ENCODE data around the gene KIF25.

DNA sequence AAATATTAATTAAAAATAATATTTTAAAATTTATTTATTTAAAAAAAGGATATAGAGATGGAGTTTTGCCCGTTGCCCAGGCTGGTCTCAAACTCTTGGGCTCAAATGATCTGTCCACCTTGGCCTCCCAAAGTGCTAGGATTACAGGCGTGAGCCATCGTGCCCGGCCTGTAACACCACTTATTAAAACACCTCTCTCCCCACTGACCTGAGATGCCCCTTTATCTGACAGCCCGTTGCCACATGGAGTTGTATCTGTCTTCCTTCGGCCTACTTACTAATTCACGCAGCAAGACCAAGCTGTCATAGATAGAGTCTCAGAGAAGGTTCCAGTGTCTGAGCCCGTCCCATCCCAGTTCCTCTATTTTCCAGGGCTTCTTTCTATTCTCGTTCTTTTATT, 30.7 kb downstream of the KIF25 start:
- TF ChIP-seq, protein P1, sequence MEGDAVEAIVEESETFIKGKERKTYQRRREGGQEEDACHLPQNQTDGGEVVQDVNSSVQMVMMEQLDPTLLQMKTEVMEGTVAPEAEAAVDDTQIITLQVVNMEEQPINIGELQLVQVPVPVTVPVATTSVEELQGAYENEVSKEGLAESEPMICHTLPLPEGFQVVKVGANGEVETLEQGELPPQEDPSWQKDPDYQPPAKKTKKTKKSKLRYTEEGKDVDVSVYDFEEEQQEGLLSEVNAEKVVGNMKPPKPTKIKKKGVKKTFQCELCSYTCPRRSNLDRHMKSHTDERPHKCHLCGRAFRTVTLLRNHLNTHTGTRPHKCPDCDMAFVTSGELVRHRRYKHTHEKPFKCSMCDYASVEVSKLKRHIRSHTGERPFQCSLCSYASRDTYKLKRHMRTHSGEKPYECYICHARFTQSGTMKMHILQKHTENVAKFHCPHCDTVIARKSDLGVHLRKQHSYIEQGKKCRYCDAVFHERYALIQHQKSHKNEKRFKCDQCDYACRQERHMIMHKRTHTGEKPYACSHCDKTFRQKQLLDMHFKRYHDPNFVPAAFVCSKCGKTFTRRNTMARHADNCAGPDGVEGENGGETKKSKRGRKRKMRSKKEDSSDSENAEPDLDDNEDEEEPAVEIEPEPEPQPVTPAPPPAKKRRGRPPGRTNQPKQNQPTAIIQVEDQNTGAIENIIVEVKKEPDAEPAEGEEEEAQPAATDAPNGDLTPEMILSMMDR (IDR thresholded peaks at IDR 0.05; ENCODE audit: poor library complexity, severe bottlenecking) = no peak
- TF ChIP-seq EZH2 (IDR thresholded peaks at IDR 0.05; ENCODE audit: borderline replicate concordance, insufficient read depth, low read length, poor library complexity, severe bottlenecking) (no peak), SMC3 (conservative IDR thresholded peaks at IDR 0.05; ENCODE audit: poor library complexity) (no peak), EP300 (conservative IDR thresholded peaks at IDR 0.05; ENCODE audit: poor library complexity, severe bottlenecking) (no peak), POLR2AphosphoS5 (IDR thresholded peaks at IDR 0.05) (no peak), MXI1 (conservative IDR thresholded peaks at IDR 0.05; ENCODE audit: poor library complexity, severe bottlenecking) (no peak), TAF1 (IDR thresholded peaks at IDR 0.05; ENCODE audit: low read depth) (no peak), RAD21 (conservative IDR thresholded peaks at IDR 0.05) (no peak)
- TF ChIP-seq, protein P2, sequence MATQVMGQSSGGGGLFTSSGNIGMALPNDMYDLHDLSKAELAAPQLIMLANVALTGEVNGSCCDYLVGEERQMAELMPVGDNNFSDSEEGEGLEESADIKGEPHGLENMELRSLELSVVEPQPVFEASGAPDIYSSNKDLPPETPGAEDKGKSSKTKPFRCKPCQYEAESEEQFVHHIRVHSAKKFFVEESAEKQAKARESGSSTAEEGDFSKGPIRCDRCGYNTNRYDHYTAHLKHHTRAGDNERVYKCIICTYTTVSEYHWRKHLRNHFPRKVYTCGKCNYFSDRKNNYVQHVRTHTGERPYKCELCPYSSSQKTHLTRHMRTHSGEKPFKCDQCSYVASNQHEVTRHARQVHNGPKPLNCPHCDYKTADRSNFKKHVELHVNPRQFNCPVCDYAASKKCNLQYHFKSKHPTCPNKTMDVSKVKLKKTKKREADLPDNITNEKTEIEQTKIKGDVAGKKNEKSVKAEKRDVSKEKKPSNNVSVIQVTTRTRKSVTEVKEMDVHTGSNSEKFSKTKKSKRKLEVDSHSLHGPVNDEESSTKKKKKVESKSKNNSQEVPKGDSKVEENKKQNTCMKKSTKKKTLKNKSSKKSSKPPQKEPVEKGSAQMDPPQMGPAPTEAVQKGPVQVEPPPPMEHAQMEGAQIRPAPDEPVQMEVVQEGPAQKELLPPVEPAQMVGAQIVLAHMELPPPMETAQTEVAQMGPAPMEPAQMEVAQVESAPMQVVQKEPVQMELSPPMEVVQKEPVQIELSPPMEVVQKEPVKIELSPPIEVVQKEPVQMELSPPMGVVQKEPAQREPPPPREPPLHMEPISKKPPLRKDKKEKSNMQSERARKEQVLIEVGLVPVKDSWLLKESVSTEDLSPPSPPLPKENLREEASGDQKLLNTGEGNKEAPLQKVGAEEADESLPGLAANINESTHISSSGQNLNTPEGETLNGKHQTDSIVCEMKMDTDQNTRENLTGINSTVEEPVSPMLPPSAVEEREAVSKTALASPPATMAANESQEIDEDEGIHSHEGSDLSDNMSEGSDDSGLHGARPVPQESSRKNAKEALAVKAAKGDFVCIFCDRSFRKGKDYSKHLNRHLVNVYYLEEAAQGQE (IDR thresholded peaks at IDR 0.05; ENCODE audit: borderline replicate concordance) = no peak
